ENCODE data around the gene PSMD1.

Gene PSMD1

DNA sequence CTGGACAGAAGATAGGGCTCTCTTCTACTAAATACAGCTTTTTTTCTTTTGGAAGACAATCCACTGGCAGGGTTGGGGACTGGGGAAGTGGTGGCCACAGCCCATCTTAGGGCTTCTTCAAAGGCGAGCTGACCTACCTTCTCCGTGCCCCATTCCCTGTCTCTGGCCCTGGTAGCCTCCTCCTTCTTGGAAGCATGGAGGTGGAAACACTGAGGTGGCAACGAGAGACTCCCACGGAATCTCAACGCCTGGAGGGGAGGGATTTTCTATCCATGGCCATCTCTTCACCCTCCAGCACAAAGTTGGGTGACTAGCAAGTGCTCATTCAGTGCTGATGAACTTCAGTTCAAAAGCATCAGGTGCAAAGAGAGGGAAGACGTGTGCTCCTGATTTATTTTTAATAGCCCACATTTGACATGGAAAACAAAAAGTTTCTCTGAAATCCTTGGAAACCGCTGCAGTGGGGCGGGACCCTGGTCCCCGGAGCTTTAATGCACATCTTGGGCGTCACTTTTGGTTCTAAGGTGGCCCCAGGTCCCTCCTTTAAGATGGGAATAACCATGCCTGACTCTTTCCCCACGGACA, 141.1 kb downstream of the PSMD1 start:
- peaks cover 17% of the 10 kb centered on the region for H3K4me1 Mint-ChIP-seq (ENCODE audit: low read depth)

GRCh38 chr2:231198291-231199173, 141.9 kb downstream of the PSMD1 start, which contains the start of gene ARMC9:
ARMC9 (plus strand) TSS chr2:231198631; CDS start chr2:231206239, 7,608 bp downstream.
- Mint-ChIP-seq H3K9me3 (no peaks in the 10 kb centered on the region), H3K27me3 (peaks cover 3% of the 10 kb centered on the region), H3K4me1 (ENCODE audit: low read depth) (peaks cover 17% of the 10 kb centered on the region), H3K4me3 (peak within 1 kb of the TSS; percentile 91), H3K36me3 (ENCODE audit: low read depth) (peaks cover 3% of the 10 kb centered on the region), H3K27ac (peak within 1 kb of the TSS; percentile 92)
- DNase-seq: peak; percentile 87

More for the DNA sequence above, 141.1 kb downstream of the PSMD1 start:
- Mint-ChIP-seq H3K9me3 (no peaks in the 10 kb centered on the region), H3K36me3 (ENCODE audit: low read depth) (peaks cover 3% of the 10 kb centered on the region), H3K27me3 (peaks cover 3% of the 10 kb centered on the region), H3K27ac (peak overlapping the region; percentile 92), H3K4me3 (peak overlapping the region; percentile 91)
- DNase-seq: no peak

- Mint-ChIP-seq H3K36me3 (ENCODE audit: low read depth) (peaks cover 3% of the 10 kb centered on the region), H3K4me3 (peak overlapping the region; percentile 81), H3K27me3 (peaks cover under 1% of the 10 kb centered on the region)
These were observed 142.6 kb downstream of the PSMD1 start for GRCh38 chr2:231199219-231199618.

DNA sequence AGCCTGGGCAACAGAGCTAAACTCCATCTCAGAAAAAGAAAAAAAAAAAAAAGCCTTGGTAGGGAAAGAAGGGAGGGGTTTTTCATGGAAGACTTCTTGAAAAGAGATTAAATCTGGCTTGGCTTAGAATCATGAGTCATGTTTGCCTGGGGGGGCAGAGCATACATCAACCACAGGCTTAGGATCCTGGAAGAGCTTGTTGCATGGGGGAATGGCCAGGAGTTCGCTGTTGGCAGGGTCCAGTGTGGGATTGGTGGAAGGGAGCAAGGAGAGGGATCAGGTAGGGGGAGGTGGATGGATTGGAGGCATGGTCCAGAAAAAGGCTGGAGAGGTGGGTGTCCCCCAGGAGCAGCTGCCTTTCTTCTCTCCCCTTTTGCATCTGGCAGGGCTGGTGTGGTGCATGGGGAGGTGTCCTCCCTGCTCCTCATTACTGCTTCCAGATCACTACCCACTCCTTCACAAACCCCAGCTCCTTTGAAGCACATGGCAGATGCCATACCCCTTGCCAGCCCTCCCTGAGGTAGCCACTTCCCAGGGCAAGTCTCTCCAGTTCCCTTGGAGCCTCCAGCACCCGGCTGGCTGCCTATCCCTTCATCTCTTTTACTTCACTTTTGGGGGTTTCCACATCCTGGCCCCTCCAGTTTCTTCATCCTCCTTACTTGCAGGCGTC, 144.3 kb downstream of the PSMD1 start:
- no peak overlapping the region for H3K27ac Mint-ChIP-seq
- H3K36me3 Mint-ChIP-seq (ENCODE audit: low read depth): peaks cover 3% of the 10 kb centered on the region
- H3K4me3 Mint-ChIP-seq: no peak overlapping the region
- peaks cover 17% of the 10 kb centered on the region for H3K4me1 Mint-ChIP-seq (ENCODE audit: low read depth)
- H3K9me3 Mint-ChIP-seq: no peaks in the 10 kb centered on the region
- DNase-seq: no peak
- no peaks in the 10 kb centered on the region for H3K27me3 Mint-ChIP-seq

More at GRCh38 chr2:231199219-231199618, 142.6 kb downstream of the PSMD1 start:
- peaks cover 17% of the 10 kb centered on the region for H3K4me1 Mint-ChIP-seq (ENCODE audit: low read depth)
- no peak for DNase-seq
- H3K27ac Mint-ChIP-seq: peak overlapping the region; percentile 61
- no peaks in the 10 kb centered on the region for H3K9me3 Mint-ChIP-seq

DNA sequence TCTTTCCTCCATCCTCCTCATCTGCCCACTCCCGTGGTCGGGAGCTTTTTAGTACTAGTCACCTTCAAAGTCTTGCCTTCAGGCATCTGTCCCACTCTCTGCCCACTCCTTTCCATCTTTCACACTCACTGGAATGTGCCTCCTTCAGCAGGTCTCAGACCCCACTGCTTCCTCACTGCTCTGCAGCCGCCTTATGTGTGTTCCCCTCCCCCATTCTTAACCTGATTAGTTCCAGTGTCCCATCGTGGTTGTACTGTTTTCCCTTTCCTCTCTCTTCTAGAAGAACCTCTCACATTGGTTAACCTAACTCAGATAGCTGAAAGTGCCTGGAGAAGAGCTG, 144.8 kb downstream of the PSMD1 start:
- no peaks in the 10 kb centered on the region for H3K9me3 Mint-ChIP-seq
- H3K4me3 Mint-ChIP-seq: no peak overlapping the region
- H3K36me3 Mint-ChIP-seq (ENCODE audit: low read depth): peaks cover 3% of the 10 kb centered on the region
- H3K4me1 Mint-ChIP-seq (ENCODE audit: low read depth): peaks cover 17% of the 10 kb centered on the region
- no peak overlapping the region for H3K27ac Mint-ChIP-seq
- no peak for DNase-seq
- no peaks in the 10 kb centered on the region for H3K27me3 Mint-ChIP-seq

DNA sequence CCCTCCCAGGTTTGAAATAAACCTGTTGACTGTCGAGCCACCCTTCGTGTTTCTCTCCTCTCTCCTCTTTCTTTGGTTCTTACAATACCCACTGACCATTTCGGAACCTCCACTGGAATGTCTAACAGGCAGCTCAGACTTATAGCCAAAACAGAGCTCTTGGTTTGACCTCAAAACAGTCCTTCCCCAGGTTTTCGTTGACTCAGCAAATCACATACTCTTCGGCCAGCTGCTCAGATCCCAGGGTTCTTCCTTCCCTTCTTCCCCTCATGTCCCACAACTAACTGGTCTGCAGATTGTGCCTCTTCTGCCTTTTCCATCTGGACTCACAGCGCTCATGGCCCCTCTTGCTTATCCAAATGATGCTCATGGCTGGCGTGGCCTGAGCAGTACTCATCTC, 146.4 kb downstream of the PSMD1 start:
- Mint-ChIP-seq H3K27me3 (no peaks in the 10 kb centered on the region), H3K36me3 (ENCODE audit: low read depth) (peaks cover 2% of the 10 kb centered on the region), H3K4me1 (ENCODE audit: low read depth) (peaks cover 10% of the 10 kb centered on the region), H3K9me3 (no peaks in the 10 kb centered on the region), H3K27ac (no peak overlapping the region), H3K4me3 (no peak overlapping the region)
- DNase-seq: no peak

- Mint-ChIP-seq H3K27ac (no peak overlapping the region), H3K4me1 (ENCODE audit: low read depth) (peaks cover 4% of the 10 kb centered on the region), H3K36me3 (ENCODE audit: low read depth) (no peaks in the 10 kb centered on the region), H3K27me3 (no peaks in the 10 kb centered on the region), H3K9me3 (no peaks in the 10 kb centered on the region), H3K4me3 (no peak overlapping the region)
- no peak for DNase-seq
These were observed 147.5 kb downstream of the PSMD1 start for GRCh38 chr2:231204146-231204545.

- no peak overlapping the region for H3K4me3 Mint-ChIP-seq
These were observed 147.9 kb downstream of the PSMD1 start for GRCh38 chr2:231204581-231204980.

GRCh38 chr2:231207734-231208133, 151.1 kb downstream of the PSMD1 start:
- H3K27me3 Mint-ChIP-seq: no peaks in the 10 kb centered on the region
- H3K9me3 Mint-ChIP-seq: no peaks in the 10 kb centered on the region
- H3K27ac Mint-ChIP-seq: no peak overlapping the region
- no peak for DNase-seq
- no peak overlapping the region for H3K4me3 Mint-ChIP-seq
- H3K36me3 Mint-ChIP-seq (ENCODE audit: low read depth): no peaks in the 10 kb centered on the region
- H3K4me1 Mint-ChIP-seq (ENCODE audit: low read depth): peaks cover 5% of the 10 kb centered on the region

More at GRCh38 chr2:231204581-231204980, 147.9 kb downstream of the PSMD1 start:
- Mint-ChIP-seq H3K9me3 (no peaks in the 10 kb centered on the region), H3K27me3 (no peaks in the 10 kb centered on the region), H3K36me3 (ENCODE audit: low read depth) (no peaks in the 10 kb centered on the region), H3K27ac (no peak overlapping the region), H3K4me1 (ENCODE audit: low read depth) (peaks cover 2% of the 10 kb centered on the region)
- no peak for DNase-seq

GRCh38 chr2:231210782-231211181, 154.1 kb downstream of the PSMD1 start:
- H3K27me3 Mint-ChIP-seq: no peaks in the 10 kb centered on the region
- H3K4me1 Mint-ChIP-seq (ENCODE audit: low read depth): peaks cover 5% of the 10 kb centered on the region
- H3K9me3 Mint-ChIP-seq: no peaks in the 10 kb centered on the region
- H3K27ac Mint-ChIP-seq: no peak overlapping the region
- H3K36me3 Mint-ChIP-seq (ENCODE audit: low read depth): no peaks in the 10 kb centered on the region
- DNase-seq: no peak
- no peak overlapping the region for H3K4me3 Mint-ChIP-seq

DNA sequence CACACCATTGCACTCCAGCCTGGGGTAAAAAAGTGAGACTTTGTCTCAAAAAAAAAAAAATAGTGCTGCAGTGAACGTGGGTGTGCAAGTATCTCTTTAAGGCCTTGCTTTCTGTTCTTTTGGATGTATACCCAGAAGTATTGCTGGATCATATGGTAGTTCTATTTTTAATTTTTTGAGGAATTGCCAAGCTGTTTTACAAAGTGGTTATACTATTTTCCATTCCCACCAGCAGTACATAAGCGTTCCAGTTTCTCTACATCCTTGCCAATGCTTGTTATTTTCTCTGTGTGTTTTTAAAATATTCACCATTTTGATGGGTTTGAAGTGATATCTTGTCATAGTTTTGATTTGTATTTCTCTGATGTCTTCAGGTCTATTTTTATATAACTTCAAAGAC, 154.8 kb downstream of the PSMD1 start:
- no peaks in the 10 kb centered on the region for H3K9me3 Mint-ChIP-seq
- H3K27ac Mint-ChIP-seq: no peak overlapping the region
- no peak for DNase-seq
- peaks cover 5% of the 10 kb centered on the region for H3K4me1 Mint-ChIP-seq (ENCODE audit: low read depth)
- no peaks in the 10 kb centered on the region for H3K36me3 Mint-ChIP-seq (ENCODE audit: low read depth)
- no peaks in the 10 kb centered on the region for H3K27me3 Mint-ChIP-seq
- no peak overlapping the region for H3K4me3 Mint-ChIP-seq

DNA sequence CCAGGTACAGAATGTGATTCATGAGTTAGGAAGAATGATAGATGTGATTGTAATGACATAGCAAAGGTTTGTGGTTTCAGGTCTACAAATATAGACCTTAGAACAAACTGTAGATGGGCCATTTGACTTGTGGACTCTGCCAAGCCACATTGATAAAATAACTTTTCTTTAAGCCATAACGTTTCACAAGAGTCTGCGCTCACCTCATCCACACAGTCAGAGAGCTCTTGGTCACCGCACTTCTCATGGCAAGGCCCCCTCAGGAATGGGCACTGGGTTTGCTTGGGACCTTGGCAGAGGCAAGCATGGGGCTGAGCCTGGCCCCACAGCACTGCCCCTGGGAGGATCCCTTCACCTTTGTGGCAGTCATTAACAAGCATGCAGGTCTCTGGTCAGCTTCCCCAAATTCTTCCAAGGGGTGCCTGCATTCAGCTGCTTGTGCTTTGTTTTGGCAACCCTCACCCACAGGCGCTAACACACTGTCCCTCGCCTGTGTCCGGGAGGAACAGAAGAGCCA, 155.7 kb downstream of the PSMD1 start:
- no peaks in the 10 kb centered on the region for H3K36me3 Mint-ChIP-seq (ENCODE audit: low read depth)
- peaks cover 5% of the 10 kb centered on the region for H3K4me1 Mint-ChIP-seq (ENCODE audit: low read depth)

GRCh38 chr2:231213931-231214642, 157.4 kb downstream of the PSMD1 start:
- DNase-seq: no peak
- H3K9me3 Mint-ChIP-seq: no peaks in the 10 kb centered on the region

More for the DNA sequence above, 155.7 kb downstream of the PSMD1 start:
- Mint-ChIP-seq H3K27ac (no peak overlapping the region), H3K27me3 (no peaks in the 10 kb centered on the region), H3K9me3 (no peaks in the 10 kb centered on the region), H3K4me3 (no peak overlapping the region)
- DNase-seq: no peak

GRCh38 chr2:231218366-231218765, 161.7 kb downstream of the PSMD1 start:
- H3K4me3 Mint-ChIP-seq: no peak overlapping the region
- H3K36me3 Mint-ChIP-seq (ENCODE audit: low read depth): peaks cover 2% of the 10 kb centered on the region
- H3K27me3 Mint-ChIP-seq: no peaks in the 10 kb centered on the region
- no peaks in the 10 kb centered on the region for H3K9me3 Mint-ChIP-seq
- H3K4me1 Mint-ChIP-seq (ENCODE audit: low read depth): no peaks in the 10 kb centered on the region
- no peak for DNase-seq
- no peak overlapping the region for H3K27ac Mint-ChIP-seq

More at GRCh38 chr2:231213931-231214642, 157.4 kb downstream of the PSMD1 start:
- Mint-ChIP-seq H3K36me3 (ENCODE audit: low read depth) (peaks cover 2% of the 10 kb centered on the region), H3K4me1 (ENCODE audit: low read depth) (peaks cover 5% of the 10 kb centered on the region), H3K27ac (no peak overlapping the region), H3K27me3 (no peaks in the 10 kb centered on the region), H3K4me3 (no peak overlapping the region)
